ENCODE results near the gene RBMY1A1.
"Not testable (repeated sequence)": the region's sequence is repeated elsewhere in the genome, so short reads cannot be mapped to it uniquely, and the experiment has no call there.

The RBMY1A1 gene

DNA sequence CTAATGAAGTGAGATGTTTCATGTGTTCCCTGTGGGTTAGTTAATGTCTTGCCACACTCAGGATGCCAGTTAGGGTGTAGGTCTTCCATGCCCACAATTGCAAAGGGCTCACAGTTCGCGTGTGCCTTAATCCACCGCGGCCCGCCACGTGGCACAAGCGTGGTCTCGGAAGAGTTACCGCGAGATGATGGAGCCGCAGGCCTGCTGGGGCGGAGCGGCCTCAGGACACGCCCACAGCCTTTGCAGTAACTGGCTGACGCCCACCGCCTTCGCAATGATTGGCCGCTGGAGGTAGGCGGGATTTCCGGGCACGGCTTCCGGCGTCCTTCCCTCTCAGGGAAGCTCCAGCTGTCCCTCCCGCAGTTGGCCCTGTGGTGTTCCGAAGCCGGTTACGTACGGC, at the start of gene RBMY1A1:
Gene RBMY1A1, plus strand, starts transcription at position 301 of the 400 bp plus-strand sequence. CDS start 2,013 bp downstream, outside the sequence.
- not testable (repeated sequence) for DNase-seq

DNA sequence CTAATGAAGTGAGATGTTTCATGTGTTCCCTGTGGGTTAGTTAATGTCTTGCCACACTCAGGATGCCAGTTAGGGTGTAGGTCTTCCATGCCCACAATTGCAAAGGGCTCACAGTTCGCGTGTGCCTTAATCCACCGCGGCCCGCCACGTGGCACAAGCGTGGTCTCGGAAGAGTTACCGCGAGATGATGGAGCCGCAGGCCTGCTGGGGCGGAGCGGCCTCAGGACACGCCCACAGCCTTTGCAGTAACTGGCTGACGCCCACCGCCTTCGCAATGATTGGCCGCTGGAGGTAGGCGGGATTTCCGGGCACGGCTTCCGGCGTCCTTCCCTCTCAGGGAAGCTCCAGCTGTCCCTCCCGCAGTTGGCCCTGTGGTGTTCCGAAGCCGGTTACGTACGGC, 23.6 kb upstream of the RBMY1A1 start, which contains the start of gene RBMY1B:
Gene RBMY1B, plus strand, starts transcription at position 301 of the 400 bp plus-strand sequence. CDS start 2,013 bp downstream, outside the sequence.
- DNase-seq = not testable (repeated sequence)

DNA sequence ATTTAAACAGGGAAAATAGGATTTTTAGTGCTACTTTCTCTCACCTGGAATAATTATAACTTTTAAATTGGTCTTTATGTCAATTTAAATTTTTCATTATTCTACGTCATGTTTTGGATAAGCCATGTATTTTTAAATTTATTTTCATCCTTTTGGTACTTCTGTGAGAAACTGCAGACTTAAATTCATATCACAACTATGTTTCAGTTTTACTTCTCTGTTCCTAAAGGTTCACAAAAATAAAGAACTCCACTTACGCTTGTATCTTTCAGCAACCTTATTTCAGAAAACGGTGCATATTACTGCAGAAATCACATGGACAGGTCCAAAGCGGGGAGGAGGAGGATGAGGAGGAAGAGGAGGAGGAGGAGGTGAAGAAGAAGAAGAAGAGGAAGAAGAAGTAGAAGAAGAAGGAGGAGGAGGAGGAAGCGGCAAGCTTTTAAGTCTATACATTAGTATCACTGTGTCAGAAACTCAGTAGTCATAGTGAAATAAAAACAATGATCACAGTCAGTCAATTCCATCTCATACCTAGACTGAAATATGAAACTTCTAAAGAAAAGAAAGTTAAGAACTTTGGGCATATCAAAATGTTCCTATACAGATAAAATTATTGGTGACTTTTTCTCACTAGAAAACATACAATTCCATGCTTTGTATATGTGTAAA, 24.8 kb downstream of the RBMY1A1 start:
- not testable (repeated sequence) for DNase-seq

DNA sequence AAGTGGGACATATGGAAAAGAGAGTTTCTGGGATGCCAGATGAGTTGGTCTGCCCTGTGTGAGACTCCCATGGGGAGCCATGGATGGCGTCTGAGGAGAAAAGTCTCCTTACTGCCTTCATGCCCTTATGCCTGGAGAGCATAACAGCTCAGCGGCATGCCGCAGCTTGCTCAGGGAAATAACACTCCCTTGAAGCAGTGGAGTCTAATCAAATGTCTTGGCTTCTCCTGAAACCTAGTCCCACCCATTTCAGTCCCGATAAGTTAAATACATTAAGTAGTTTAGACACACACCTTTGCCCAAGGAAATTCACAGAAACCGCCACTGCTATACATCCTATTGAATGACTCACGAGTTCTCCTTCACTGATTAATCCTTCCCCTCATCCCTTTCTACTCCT, 50.8 kb downstream of the RBMY1A1 start:
- no peak for DNase-seq

DNA sequence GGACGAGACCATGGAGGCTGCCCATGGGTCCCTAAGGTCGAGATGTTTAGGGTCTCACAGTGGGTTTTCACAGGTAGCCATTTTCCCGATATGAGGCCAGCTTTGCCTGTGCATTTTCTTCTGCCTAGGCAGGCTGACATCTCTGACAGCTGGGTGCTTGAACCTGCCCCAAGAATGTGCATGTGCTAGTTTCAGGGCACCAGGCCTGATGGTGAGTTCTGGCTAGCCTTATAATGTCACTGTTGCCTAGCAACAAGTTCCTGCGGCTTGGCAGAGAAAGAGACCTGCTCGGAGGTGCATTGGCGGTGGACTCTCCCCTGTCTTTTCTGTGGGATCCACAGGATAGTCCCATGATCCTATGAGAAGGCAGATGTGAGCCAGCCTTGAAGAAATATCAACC, 51.8 kb downstream of the RBMY1A1 start:
- not testable (repeated sequence) for DNase-seq

- DNase-seq = no peak
Observed at GRCh38 chrY:21592059-21592458, 57.4 kb downstream of the RBMY1A1 start.

GRCh38 chrY:21596287-21596686, 61.6 kb downstream of the RBMY1A1 start:
- DNase-seq = not testable (repeated sequence)
